Measurements from ENCODE around the gene MOCS1.

MOCS1 gene

GRCh38 chr6:39934131-39934757, at the start of gene MOCS1:
TSS of gene MOCS1 (minus strand) at chr6:39934462. CDS start at chr6:39934417, 45 bp downstream.
- Histone ChIP-seq H4K20me1 (ENCODE audit: insufficient read depth, low read length) (no peaks in the 10 kb centered on the region), H3K27me3 (ENCODE audit: low read depth, low read length) (peaks cover 50% of the 10 kb centered on the region), H3K36me3 (replicated peaks; ENCODE audit: low read depth, low read length) (no peaks in the 10 kb centered on the region), H3K9me3 (ENCODE audit: insufficient read depth, low read length) (no peaks in the 10 kb centered on the region), H3K4me3 (ENCODE audit: low read length) (no peak within 1 kb of the TSS), H3K4me1 (ENCODE audit: low read length) (peaks cover 12% of the 10 kb centered on the region), H3K4me2 (ENCODE audit: low read length) (no peak within 1 kb of the TSS), H2AFZ (ENCODE audit: low read depth, low read length) (no peak within 1 kb of the TSS), H3K27ac (ENCODE audit: low read length) (no peak within 1 kb of the TSS), H3K79me2 (ENCODE audit: low read length) (no peaks in the 10 kb centered on the region), H3K9ac (ENCODE audit: low read length) (no peak within 1 kb of the TSS)
- TF ChIP-seq EZH2phosphoT487 (IDR thresholded peaks at IDR 0.05; ENCODE audit: low read depth) = no peak

DNA sequence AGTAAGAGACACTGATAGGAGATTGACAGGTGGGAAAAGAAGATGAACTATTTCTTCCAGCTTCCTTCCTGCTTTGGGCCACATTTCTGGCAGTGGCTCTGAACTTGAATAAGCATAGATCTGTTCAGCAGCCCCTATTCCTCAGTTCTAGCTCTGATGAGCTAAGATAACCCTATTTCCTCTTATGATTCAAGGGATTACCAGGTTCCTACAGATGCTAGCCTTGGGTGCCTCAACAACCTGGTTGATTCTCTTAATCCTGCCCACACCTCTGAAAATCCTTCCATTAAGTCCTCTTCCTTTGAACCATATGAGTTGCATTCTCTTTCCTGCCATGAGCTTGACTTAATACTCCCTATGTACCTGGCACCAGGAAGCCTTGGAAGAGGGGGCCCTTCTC, 49.8 kb upstream of the MOCS1 start:
- Histone ChIP-seq H3K9me3 (ENCODE audit: insufficient read depth, low read length) (peaks cover 10% of the 10 kb centered on the region), H4K20me1 (ENCODE audit: insufficient read depth, low read length) (no peaks in the 10 kb centered on the region), H3K36me3 (replicated peaks; ENCODE audit: low read depth, low read length) (peaks cover 31% of the 10 kb centered on the region), H3K4me1 (ENCODE audit: low read length) (peaks cover 26% of the 10 kb centered on the region), H3K79me2 (ENCODE audit: low read length) (no peaks in the 10 kb centered on the region), H3K9ac (ENCODE audit: low read length) (no peak overlapping the region), H3K27me3 (ENCODE audit: low read depth, low read length) (no peaks in the 10 kb centered on the region), H3K4me3 (ENCODE audit: low read length) (no peak overlapping the region), H3K27ac (ENCODE audit: low read length) (no peak overlapping the region), H3K4me2 (ENCODE audit: low read length) (no peak overlapping the region), H2AFZ (ENCODE audit: low read depth, low read length) (no peak overlapping the region)
- TF ChIP-seq EZH2phosphoT487 (IDR thresholded peaks at IDR 0.05; ENCODE audit: low read depth) = no peak
- TF ChIP-seq, protein P1, sequence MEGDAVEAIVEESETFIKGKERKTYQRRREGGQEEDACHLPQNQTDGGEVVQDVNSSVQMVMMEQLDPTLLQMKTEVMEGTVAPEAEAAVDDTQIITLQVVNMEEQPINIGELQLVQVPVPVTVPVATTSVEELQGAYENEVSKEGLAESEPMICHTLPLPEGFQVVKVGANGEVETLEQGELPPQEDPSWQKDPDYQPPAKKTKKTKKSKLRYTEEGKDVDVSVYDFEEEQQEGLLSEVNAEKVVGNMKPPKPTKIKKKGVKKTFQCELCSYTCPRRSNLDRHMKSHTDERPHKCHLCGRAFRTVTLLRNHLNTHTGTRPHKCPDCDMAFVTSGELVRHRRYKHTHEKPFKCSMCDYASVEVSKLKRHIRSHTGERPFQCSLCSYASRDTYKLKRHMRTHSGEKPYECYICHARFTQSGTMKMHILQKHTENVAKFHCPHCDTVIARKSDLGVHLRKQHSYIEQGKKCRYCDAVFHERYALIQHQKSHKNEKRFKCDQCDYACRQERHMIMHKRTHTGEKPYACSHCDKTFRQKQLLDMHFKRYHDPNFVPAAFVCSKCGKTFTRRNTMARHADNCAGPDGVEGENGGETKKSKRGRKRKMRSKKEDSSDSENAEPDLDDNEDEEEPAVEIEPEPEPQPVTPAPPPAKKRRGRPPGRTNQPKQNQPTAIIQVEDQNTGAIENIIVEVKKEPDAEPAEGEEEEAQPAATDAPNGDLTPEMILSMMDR (IDR thresholded peaks at IDR 0.05; ENCODE audit: low read depth, low read length) = no peak

DNA sequence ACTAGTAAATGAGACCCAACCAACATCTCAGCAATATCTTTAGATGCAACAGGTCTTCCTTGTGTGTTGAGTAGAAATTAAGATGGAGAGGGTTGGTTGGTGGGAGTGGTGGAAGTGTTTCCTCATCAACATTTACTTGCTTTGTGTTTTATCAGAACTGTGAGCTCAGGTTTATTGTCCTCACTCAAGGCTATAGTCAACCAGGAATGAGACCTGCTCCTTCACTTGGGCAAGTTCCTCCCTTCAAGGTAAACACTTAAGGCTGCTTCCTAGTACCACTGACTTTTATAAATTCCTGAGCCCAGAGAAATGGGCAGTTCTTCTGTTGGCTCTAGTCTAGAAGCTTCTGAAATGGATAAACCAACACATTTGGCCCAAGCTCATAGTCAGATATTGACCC, 48.9 kb upstream of the MOCS1 start:
- TF ChIP-seq EZH2phosphoT487 (IDR thresholded peaks at IDR 0.05; ENCODE audit: low read depth) = no peak
- TF ChIP-seq, protein P1 (IDR thresholded peaks at IDR 0.05; ENCODE audit: low read depth, low read length) = no peak
- H3K4me3 ChIP-seq (ENCODE audit: low read length) = no peak overlapping the region
- peaks cover 26% of the 10 kb centered on the region for H3K4me1 ChIP-seq (ENCODE audit: low read length)
- no peak overlapping the region for H3K27ac ChIP-seq (ENCODE audit: low read length)
- H3K9me3 ChIP-seq (ENCODE audit: insufficient read depth, low read length) = peaks cover 10% of the 10 kb centered on the region
- H2AFZ ChIP-seq (ENCODE audit: low read depth, low read length) = no peak overlapping the region
- H4K20me1 ChIP-seq (ENCODE audit: insufficient read depth, low read length) = no peaks in the 10 kb centered on the region
- no peaks in the 10 kb centered on the region for H3K27me3 ChIP-seq (ENCODE audit: low read depth, low read length)
- no peaks in the 10 kb centered on the region for H3K79me2 ChIP-seq (ENCODE audit: low read length)
- peaks cover 31% of the 10 kb centered on the region for H3K36me3 ChIP-seq (replicated peaks; ENCODE audit: low read depth, low read length)
- no peak overlapping the region for H3K4me2 ChIP-seq (ENCODE audit: low read length)
- no peak overlapping the region for H3K9ac ChIP-seq (ENCODE audit: low read length)

DNA sequence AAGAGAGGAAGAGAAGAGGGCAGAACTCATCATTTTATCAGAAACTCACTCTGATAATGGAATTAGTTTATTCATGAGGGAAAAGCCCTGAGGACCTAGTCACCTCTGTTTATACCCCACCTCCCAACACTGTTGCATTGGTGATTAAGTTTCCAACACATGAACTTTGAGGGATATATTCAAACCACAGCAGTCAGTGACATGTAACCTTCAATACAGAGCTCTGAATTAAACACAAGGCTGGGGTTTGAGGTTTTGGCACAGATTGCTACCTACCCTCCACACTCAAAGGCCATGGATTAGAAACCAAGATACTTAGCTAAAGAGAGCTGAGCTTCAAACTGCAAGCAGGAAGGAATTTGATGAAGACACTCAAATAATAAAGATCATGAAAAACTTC, 48.5 kb upstream of the MOCS1 start:
- peaks cover 31% of the 10 kb centered on the region for H3K36me3 ChIP-seq (replicated peaks; ENCODE audit: low read depth, low read length)
- no peak overlapping the region for H3K9ac ChIP-seq (ENCODE audit: low read length)
- H3K9me3 ChIP-seq (ENCODE audit: insufficient read depth, low read length) = peaks cover 10% of the 10 kb centered on the region
- H3K79me2 ChIP-seq (ENCODE audit: low read length) = no peaks in the 10 kb centered on the region
- no peak overlapping the region for H3K4me3 ChIP-seq (ENCODE audit: low read length)
- peaks cover 26% of the 10 kb centered on the region for H3K4me1 ChIP-seq (ENCODE audit: low read length)
- no peaks in the 10 kb centered on the region for H3K27me3 ChIP-seq (ENCODE audit: low read depth, low read length)
- no peak overlapping the region for H2AFZ ChIP-seq (ENCODE audit: low read depth, low read length)
- no peak overlapping the region for H3K27ac ChIP-seq (ENCODE audit: low read length)
- TF ChIP-seq, protein P1 (IDR thresholded peaks at IDR 0.05; ENCODE audit: low read depth, low read length) = no peak
- no peak for TF ChIP-seq EZH2phosphoT487 (IDR thresholded peaks at IDR 0.05; ENCODE audit: low read depth)
- H4K20me1 ChIP-seq (ENCODE audit: insufficient read depth, low read length) = no peaks in the 10 kb centered on the region
- H3K4me2 ChIP-seq (ENCODE audit: low read length) = no peak overlapping the region

All from OCI-LY3 (cell line).